Activated CD8-positive, alpha-beta memory T cell treated with anti-CD3 and anti-CD28 coated beads, Interleukin-2, amount 50 U/mL, for 1 hour (primary cell): ENCODE results near the gene VWF.

Source experiments
- DNase-seq: peaks from one replicate; pipeline ENCODE4 v3.0.0-alpha.2; 2020; ENCODE audit errors: extremely low read depth

VWF gene

GRCh38 chr12:5953835-5954586 lies 170.5 kb downstream of the VWF start:
- no peak for DNase-seq

GRCh38 chr12:5952031-5952430 lies 172.4 kb downstream of the VWF start:
- DNase-seq: no peak

GRCh38 chr12:5948696-5949095 lies 175.8 kb downstream of the VWF start:
- no peak for DNase-seq

GRCh38 chr12:5947006-5947405 lies 177.5 kb downstream of the VWF start:
- DNase-seq: no peak

- no peak for DNase-seq
Measured at GRCh38 chr12:5946388-5946787, 178.1 kb downstream of the VWF start.

- DNase-seq: no peak
Measured at GRCh38 chr12:5945071-5946008, 179.1 kb downstream of the VWF start, which contains the start of gene ANO2. TSS of gene ANO2 (minus strand) at chr12:5945259. CDS start at chr12:5945217, 42 bp downstream.

- no peak for DNase-seq
Measured at GRCh38 chr12:5944688-5945070, 179.8 kb downstream of the VWF start.

GRCh38 chr12:5944053-5944452 lies 180.4 kb downstream of the VWF start:
- no peak for DNase-seq

GRCh38 chr12:5941907-5942306 lies 182.6 kb downstream of the VWF start:
- no peak for DNase-seq

GRCh38 chr12:5927732-5928516 lies 196.5 kb downstream of the VWF start:
- DNase-seq: no peak

- DNase-seq: no peak
Measured at GRCh38 chr12:5925646-5926045, 198.8 kb downstream of the VWF start.

- no peak for DNase-seq
Measured at GRCh38 chr12:5924342-5924741, 200.1 kb downstream of the VWF start.

GRCh38 chr12:5923751-5924150 lies 200.7 kb downstream of the VWF start:
- no peak for DNase-seq

- no peak for DNase-seq
Measured at GRCh38 chr12:5923043-5923605, 201.3 kb downstream of the VWF start.

GRCh38 chr12:5921966-5922899 lies 202.2 kb downstream of the VWF start:
- no peak for DNase-seq

- no peak for DNase-seq
Measured at GRCh38 chr12:5921027-5921909, 203.2 kb downstream of the VWF start.

GRCh38 chr12:5916785-5917290 lies 207.6 kb downstream of the VWF start:
- no peak for DNase-seq

GRCh38 chr12:5915511-5915910 lies 209.0 kb downstream of the VWF start:
- DNase-seq: no peak

GRCh38 chr12:5914387-5915149 lies 209.9 kb downstream of the VWF start:
- DNase-seq: no peak
